ENCODE measurements around the gene HOXA13.

The HOXA13 gene

GRCh38 chr7:27181795-27182275 is 18.1 kb downstream of the HOXA13 start:
- no peak for DNase-seq (ENCODE audit: low read depth)

GRCh38 chr7:27180431-27181420 is 19.2 kb downstream of the HOXA13 start:
- DNase-seq (ENCODE audit: low read depth), result no peak

- no peak for DNase-seq (ENCODE audit: low read depth)
Measured at GRCh38 chr7:27179503-27180430, 20.1 kb downstream of the HOXA13 start.

- DNase-seq (ENCODE audit: low read depth), result no peak
Measured at GRCh38 chr7:27179030-27179429, 20.9 kb downstream of the HOXA13 start.

GRCh38 chr7:27178366-27178765 is 21.5 kb downstream of the HOXA13 start:
- no peak for DNase-seq (ENCODE audit: low read depth)

- no peak for DNase-seq (ENCODE audit: low read depth)
Measured at GRCh38 chr7:27177795-27178320, 22.0 kb downstream of the HOXA13 start.

GRCh38 chr7:27176962-27177794 is 22.7 kb downstream of the HOXA13 start:
- DNase-seq (ENCODE audit: low read depth), result no peak

- no peak for DNase-seq (ENCODE audit: low read depth)
Measured at GRCh38 chr7:27176524-27176845, 23.4 kb downstream of the HOXA13 start.

GRCh38 chr7:27175626-27176523 is 24.0 kb downstream of the HOXA13 start:
- no peak for DNase-seq (ENCODE audit: low read depth)

GRCh38 chr7:27174874-27175625 is 24.8 kb downstream of the HOXA13 start:
- DNase-seq (ENCODE audit: low read depth), result no peak

GRCh38 chr7:27173956-27174873 is 25.7 kb downstream of the HOXA13 start, which contains the start of gene HOXA10:
TSS of gene HOXA10 (minus strand) at chr7:27174320. CDS start at chr7:27174306, 14 bp downstream.
- DNase-seq (ENCODE audit: low read depth), result no peak

- DNase-seq (ENCODE audit: low read depth), result no peak
Measured at GRCh38 chr7:27173511-27173955, 26.4 kb downstream of the HOXA13 start.

GRCh38 chr7:27172823-27173510 is 26.9 kb downstream of the HOXA13 start:
- no peak for DNase-seq (ENCODE audit: low read depth)

GRCh38 chr7:27172315-27172774 is 27.5 kb downstream of the HOXA13 start:
- DNase-seq (ENCODE audit: low read depth), result no peak

GRCh38 chr7:27171637-27172314 is 28.1 kb downstream of the HOXA13 start:
- DNase-seq (ENCODE audit: low read depth), result no peak

- DNase-seq (ENCODE audit: low read depth), result no peak
Measured at GRCh38 chr7:27171325-27171636, 28.6 kb downstream of the HOXA13 start.
